DMS79 treated with DMSO at 0.1 percent for 48 hours (cell line): Measurements from ENCODE around the gene ANKRD10.
"Not testable (repeated sequence)": the region's sequence is repeated elsewhere in the genome, so short reads cannot be mapped to it uniquely, and the experiment has no call there.

Experiments
- DNase-seq: peaks from one replicate; lab custom pipeline; 2025; lab: John Stamatoyannopoulos, UW

Gene ANKRD10

DNA sequence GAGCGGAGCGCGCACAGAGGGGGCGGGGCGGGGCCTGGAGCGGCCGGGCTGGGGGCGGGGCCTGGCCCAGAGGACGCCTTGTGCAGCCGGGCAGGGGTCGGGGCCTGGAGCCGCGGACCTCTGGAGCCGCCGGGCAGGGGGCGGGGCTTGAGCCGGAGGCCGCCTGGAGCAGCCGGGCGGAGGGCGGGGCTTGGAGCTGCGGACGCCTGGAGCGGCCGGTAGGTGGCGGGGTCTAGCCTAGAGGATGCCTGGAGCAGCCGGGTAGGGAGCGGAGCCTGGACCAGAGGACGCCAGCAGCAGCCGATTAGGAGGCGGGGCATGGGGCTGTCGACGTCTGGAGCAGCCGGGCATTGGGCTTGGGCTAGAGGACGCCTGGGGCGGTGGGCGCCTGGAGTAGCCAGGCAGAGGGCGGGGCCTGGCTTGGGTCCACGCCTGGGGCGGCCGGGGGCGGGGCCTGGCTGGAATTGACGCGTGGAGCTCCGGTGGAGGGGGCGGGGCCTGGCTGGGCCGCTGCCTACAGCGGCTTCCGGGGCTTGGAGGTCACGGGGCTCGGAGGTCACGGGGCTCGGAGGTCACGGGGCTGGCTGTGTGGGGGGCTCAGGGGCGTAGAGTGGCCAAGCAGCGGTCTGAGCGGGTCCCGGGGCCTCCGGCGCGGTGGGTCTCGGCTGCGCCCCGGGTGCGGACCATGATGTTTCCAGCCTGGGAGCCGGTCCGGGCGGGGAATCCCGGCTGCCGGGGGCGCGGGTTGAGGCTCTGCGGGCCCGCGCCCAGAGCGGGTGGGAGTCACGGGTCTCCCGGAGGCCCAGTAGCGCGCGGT is at the start of gene ANKRD10:
Gene ANKRD10 (minus strand): TSS at position 13 of the 817 bp plus-strand sequence. CDS start 135 bp downstream, outside the sequence.
- peak; percentile 100 for DNase-seq

DNA sequence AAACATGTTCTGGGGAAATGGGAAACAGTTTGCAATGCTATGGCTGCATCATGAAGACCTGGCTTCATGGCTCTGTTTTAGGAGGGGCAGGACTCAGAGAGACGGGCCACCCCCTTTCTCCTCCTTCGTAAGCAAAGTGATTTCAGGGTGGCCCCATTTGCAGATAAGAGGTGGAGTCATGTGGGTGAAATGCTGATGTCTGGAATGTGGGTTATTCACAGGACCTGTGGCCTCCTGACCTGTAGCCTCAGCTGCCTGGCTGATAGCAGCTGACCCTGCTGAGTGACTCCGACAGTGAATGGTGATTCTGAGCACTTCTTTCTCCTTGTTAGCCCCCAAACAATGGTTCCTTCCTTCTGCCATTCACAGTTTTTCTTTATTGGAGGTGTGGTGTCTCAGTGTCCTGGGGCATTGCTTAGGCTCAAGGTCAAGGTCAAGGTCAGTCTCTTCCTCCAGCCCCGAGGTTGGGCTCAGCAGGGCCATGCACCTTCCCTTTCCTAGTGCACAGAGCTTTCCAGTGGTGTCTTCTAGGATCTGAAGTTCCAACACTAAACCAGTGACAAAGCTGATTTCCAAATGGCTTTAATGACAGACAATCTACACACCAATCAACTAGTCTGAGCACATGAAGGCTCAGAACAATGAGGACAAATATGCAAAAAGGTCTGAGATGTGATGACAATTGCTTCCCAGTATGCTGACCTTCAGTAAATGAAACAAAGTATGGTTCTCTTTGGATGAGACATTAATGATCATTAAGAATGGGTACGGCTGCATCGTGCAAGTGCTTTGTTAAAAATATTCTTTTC is 49.6 kb upstream of the ANKRD10 start:
- DNase-seq, result no peak

DNA sequence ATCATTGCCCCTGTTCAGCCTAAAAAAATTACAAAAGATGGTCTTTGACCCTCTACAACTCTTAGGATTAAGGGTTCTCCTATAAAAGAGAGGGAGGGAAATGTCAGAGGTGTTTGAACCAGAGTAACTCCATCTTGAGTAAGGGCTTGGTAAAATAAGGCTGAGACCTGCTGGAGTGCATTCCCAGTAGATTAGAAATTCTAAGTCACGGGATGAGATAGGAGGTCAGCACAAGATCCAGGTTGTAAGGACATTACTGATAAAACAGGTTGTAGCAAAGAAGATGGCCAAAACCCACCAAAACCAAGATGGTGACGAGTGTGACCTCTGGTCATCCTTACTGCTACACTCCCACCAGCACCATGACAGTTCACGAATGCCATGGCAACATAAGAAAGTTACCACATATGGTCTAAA is 48.7 kb upstream of the ANKRD10 start:
- DNase-seq, result no peak

GRCh38 chr13:110961959-110962358 is 47.1 kb upstream of the ANKRD10 start:
- DNase-seq, result no peak

GRCh38 chr13:110960204-110960603 is 45.3 kb upstream of the ANKRD10 start:
- DNase-seq, result no peak

GRCh38 chr13:110957931-110958330 is 43.1 kb upstream of the ANKRD10 start:
- no peak for DNase-seq

DNA sequence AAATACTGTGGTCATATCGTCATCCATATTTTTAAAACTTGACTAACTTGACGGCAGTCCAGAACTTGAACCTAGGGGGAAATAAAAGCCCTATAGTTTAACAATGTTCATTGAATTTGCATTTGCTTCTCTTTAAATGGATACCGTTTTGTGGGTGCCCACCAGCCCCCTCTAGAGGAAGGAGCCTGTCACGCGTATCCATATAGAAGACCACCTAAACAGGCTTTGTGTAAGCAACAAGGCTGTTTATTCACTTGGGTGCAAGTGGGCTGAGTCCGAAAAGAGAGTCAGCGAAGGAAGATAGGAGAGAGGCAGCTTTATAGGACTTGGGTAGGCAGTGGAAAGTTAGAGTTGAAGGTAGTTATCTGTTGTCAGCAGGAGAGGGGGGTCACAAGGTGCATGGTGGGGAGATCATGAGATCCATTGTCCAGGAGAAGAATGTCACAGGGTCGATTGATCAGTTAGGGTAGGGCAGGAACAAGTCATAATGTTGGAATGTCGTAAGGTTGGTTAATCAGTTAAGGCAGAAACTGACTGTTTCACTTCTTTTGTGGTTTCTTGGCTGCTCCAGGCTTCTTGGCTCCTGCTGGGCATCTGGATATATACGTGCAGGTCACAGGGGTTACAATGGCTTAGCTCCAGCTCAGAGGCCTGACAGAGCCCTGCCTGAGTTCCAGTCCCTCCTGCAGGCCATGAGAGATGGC is 42.5 kb upstream of the ANKRD10 start:
- no peak for DNase-seq

DNA sequence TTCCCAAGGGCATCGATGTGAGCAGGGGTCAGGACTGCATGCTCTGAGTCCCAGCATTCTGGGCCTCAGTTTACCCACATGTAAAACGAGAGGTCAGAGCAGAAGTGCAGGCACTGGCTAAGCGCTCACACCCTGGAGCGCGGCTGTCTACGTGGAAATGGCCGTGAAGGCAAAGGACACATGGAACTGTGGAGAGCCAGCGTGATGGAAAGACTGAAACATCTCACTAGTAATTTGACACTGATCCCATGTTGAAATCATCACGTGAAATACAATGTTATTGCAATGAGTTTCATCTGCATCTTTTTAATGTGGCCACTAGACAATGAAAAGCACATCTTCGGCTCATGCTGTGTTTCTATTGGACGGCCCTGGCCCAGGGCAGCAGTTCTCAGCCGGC is 41.3 kb upstream of the ANKRD10 start:
- DNase-seq, result not testable (repeated sequence)

DNA sequence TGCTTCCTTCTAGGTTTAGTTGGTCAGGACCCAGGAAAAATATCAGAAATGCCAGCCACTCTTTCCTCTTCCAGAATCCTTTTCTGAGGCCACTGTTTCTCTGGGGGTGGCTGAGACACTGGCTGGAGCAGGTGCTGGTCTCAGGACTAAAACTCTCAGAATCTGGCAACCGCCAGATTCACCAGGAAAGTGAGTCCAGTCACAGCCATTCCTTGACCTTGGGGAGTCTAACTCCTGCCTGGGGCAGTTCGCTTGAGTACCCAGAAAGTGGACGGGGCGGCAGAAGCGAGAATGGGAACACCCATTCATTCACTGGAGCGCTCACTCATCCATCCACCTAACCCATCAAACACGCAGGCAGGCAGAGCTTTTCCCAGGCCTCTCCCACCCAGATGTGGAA is 40.7 kb upstream of the ANKRD10 start:
- not testable (repeated sequence) for DNase-seq

GRCh38 chr13:110955072-110955503 is 40.2 kb upstream of the ANKRD10 start:
- DNase-seq, result not testable (repeated sequence)

GRCh38 chr13:110954533-110954920 is 39.7 kb upstream of the ANKRD10 start:
- not testable (repeated sequence) for DNase-seq

GRCh38 chr13:110953833-110954532 is 39.1 kb upstream of the ANKRD10 start:
- DNase-seq, result no peak

GRCh38 chr13:110953416-110953815 is 38.5 kb upstream of the ANKRD10 start:
- no peak for DNase-seq

- DNase-seq, result not testable (repeated sequence)
These were observed 37.3 kb upstream of the ANKRD10 start for GRCh38 chr13:110952135-110952534.

DNA sequence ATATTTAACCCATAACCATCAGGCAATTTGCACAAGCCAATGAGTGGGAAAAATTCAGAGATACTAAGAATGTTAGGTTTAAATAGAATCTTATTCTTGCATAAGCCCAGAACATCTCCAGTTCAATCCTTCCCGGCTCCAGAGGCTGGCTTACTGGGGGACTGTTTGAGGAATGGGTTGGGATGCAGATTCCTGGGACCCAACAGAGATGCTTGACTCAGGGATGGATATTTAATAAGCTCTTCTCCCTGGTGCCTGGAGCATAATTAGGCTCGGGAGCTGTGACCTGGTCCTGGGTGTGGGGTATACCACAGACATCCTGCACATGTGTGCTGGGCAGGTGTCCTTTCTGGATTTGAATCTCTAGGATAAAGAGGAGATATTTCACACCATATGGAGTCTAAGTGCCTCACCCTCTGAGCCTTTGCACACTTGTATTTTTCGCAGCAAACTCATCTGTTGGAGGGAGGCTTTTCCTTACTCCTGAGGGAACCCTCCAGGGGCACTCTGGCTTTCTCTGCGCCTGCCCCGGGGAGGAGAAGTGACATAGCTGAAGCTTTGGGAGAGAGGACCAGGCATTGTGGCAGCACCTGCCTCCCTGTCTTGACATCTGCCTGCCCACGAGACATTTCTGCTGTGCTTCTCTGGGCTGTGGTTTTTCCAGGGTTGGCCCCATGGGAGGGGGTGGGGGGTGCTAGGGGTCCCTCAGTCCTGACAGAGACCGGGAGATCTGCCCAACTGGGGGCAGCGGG is 36.1 kb upstream of the ANKRD10 start:
- DNase-seq, result no peak

GRCh38 chr13:110950356-110950755 is 35.5 kb upstream of the ANKRD10 start:
- DNase-seq, result no peak

- no peak for DNase-seq
These were observed 34.8 kb upstream of the ANKRD10 start for GRCh38 chr13:110949628-110950027.

DNA sequence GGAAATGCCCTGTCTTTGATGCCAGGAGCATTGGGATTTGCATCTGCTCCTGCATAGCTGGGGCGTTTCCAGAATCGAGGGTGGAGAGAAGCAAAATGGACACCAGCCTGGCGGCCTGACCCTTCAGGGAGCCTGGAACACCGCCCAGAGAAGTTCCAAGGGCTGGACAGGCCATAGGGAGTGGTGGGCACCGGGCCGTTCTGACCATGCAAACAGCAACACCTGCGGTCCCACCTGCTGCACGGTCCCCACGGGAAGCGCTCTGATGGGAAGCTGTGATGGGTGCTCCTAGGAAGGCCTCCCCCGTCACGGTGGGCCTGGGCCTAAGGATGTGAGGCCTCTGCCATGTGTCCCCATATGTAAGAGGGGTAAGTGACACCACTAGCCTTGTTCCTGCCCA is 34.2 kb upstream of the ANKRD10 start:
- DNase-seq, result no peak

DNA sequence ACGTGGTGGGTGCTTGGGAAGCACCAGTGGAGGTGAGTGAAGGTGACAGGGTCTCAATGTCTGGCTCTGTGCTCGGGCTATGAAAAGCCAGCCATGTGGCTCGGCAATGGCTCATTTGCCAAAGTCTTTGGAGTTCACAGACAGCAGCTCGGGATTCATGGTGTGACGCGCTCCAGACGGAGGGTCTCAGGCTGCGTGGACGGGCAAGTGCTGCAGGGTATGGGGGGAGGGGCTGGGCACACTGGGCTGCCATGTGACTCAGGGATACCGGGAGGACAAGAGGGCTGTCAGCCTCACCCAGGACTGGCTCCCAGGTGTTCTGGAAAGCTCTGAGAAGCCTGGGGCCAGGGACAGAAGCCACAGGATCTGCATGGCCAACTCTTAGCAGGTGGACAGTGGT is 32.5 kb upstream of the ANKRD10 start:
- DNase-seq, result not testable (repeated sequence)

DNA sequence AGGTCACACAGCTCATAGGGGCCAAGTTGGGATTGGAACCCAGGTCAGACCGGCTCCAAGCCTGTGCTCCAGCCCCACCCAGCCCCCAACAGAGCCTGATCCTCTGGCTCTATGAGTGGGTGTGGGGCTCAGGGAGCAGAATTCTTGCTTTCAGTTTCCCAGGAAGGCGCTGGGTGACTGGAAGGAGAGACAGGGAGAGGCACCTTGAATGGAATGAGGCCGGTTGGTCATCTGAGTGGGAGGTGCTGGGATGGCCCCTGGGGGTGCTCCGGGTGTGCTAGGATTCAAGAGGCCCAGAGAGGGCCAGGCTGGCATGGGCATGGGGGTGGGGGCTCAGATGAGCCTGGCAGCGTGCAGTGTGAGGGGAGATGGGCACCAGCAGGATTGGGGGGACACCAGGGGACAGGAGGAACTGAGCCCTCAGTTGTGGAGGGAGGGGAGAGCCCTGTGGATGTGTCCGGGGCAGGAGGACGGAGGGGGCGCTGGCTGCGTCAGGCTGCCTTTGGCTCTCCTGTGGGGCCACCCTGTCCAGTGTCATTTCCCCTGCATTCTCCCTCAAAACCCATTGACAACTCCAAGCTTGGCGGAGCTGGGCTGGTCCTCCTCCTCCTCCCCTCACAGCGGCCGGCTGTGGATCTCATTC is 31.2 kb upstream of the ANKRD10 start:
- DNase-seq, result no peak
